ENCODE measurements around the gene CEBPZ.

Gene CEBPZ

GRCh38 chr2:37231241-37232130 lies at the start of gene CEBPZ, which contains the start of gene NDUFAF7:
CEBPZ (minus strand) TSS chr2:37231596; CDS start chr2:37231567, 29 bp downstream.
NDUFAF7 (plus strand) TSS chr2:37231658; CDS start chr2:37231706, 48 bp downstream.
- H3K9me3 ChIP-seq (ENCODE audit: control insufficient read depth, low read length) = no peaks in the 10 kb centered on the region
- peak within 1 kb of the TSS; percentile 94 for H3K4me3 ChIP-seq (ENCODE audit: low read length)
- DNase-seq (ENCODE audit: low read depth) = peak; percentile 98
- H3K9ac ChIP-seq (ENCODE audit: low read length) = peak within 1 kb of the TSS; percentile 97
- H3K36me3 ChIP-seq (ENCODE audit: control insufficient read depth, insufficient read depth, low read length, severe bottlenecking) = peaks cover 22% of the 10 kb centered on the region
- no peaks in the 10 kb centered on the region for H3K27me3 ChIP-seq (replicated peaks; ENCODE audit: control insufficient read depth, insufficient read depth, low read length)
- peaks cover 26% of the 10 kb centered on the region for H3K4me1 ChIP-seq (ENCODE audit: control insufficient read depth, insufficient read depth, low read length)

GRCh38 chr2:37276291-37276690 lies 44.9 kb upstream of the CEBPZ start:
- H3K4me3 ChIP-seq (ENCODE audit: low read length) = no peak overlapping the region
- no peaks in the 10 kb centered on the region for H3K9me3 ChIP-seq (ENCODE audit: control insufficient read depth, low read length)
- peaks cover 11% of the 10 kb centered on the region for H3K4me1 ChIP-seq (ENCODE audit: control insufficient read depth, insufficient read depth, low read length)
- H3K27me3 ChIP-seq (replicated peaks; ENCODE audit: control insufficient read depth, insufficient read depth, low read length) = no peaks in the 10 kb centered on the region
- H3K9ac ChIP-seq (ENCODE audit: low read length) = no peak overlapping the region
- DNase-seq (ENCODE audit: low read depth) = no peak
- H3K36me3 ChIP-seq (ENCODE audit: control insufficient read depth, insufficient read depth, low read length, severe bottlenecking) = peaks cover 77% of the 10 kb centered on the region

GRCh38 chr2:37274359-37274965 lies 43.1 kb upstream of the CEBPZ start:
- Histone ChIP-seq H3K27me3 (replicated peaks; ENCODE audit: control insufficient read depth, insufficient read depth, low read length) (no peaks in the 10 kb centered on the region), H3K4me1 (ENCODE audit: control insufficient read depth, insufficient read depth, low read length) (peaks cover 11% of the 10 kb centered on the region), H3K9ac (ENCODE audit: low read length) (no peak overlapping the region), H3K9me3 (ENCODE audit: control insufficient read depth, low read length) (no peaks in the 10 kb centered on the region), H3K4me3 (ENCODE audit: low read length) (no peak overlapping the region), H3K36me3 (ENCODE audit: control insufficient read depth, insufficient read depth, low read length, severe bottlenecking) (peaks cover 79% of the 10 kb centered on the region)
- peak; percentile 70 for DNase-seq (ENCODE audit: low read depth)

GRCh38 chr2:37271376-37272067 lies 40.1 kb upstream of the CEBPZ start:
- Histone ChIP-seq H3K4me3 (ENCODE audit: low read length) (no peak overlapping the region), H3K27me3 (replicated peaks; ENCODE audit: control insufficient read depth, insufficient read depth, low read length) (no peaks in the 10 kb centered on the region), H3K36me3 (ENCODE audit: control insufficient read depth, insufficient read depth, low read length, severe bottlenecking) (peaks cover 88% of the 10 kb centered on the region), H3K9ac (ENCODE audit: low read length) (no peak overlapping the region), H3K4me1 (ENCODE audit: control insufficient read depth, insufficient read depth, low read length) (peaks cover 11% of the 10 kb centered on the region), H3K9me3 (ENCODE audit: control insufficient read depth, low read length) (no peaks in the 10 kb centered on the region)
- DNase-seq (ENCODE audit: low read depth) = no peak

DNA sequence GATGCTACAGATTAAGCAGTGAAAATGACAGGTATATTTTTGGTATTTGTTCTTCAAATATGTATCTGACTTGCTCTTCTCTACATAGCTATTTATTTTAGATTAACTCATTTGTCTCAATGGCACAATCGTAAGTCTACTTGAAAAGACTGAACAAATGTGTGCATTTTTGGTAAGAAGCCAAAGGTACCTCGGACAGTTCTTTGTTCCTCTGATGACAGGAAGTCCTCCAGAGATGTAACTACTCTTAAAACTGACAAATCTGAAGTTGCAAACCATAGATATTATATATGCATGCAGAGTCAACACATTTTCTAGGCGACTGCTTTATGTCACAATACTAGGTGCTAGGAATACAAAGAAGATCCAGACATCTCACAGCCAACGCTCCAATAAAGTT lies 36.7 kb upstream of the CEBPZ start:
- no peak for DNase-seq (ENCODE audit: low read depth)
- Histone ChIP-seq H3K4me1 (ENCODE audit: control insufficient read depth, insufficient read depth, low read length) (no peaks in the 10 kb centered on the region), H3K9ac (ENCODE audit: low read length) (no peak overlapping the region), H3K36me3 (ENCODE audit: control insufficient read depth, insufficient read depth, low read length, severe bottlenecking) (peaks cover 93% of the 10 kb centered on the region), H3K4me3 (ENCODE audit: low read length) (no peak overlapping the region), H3K9me3 (ENCODE audit: control insufficient read depth, low read length) (no peaks in the 10 kb centered on the region), H3K27me3 (replicated peaks; ENCODE audit: control insufficient read depth, insufficient read depth, low read length) (no peaks in the 10 kb centered on the region)

DNA sequence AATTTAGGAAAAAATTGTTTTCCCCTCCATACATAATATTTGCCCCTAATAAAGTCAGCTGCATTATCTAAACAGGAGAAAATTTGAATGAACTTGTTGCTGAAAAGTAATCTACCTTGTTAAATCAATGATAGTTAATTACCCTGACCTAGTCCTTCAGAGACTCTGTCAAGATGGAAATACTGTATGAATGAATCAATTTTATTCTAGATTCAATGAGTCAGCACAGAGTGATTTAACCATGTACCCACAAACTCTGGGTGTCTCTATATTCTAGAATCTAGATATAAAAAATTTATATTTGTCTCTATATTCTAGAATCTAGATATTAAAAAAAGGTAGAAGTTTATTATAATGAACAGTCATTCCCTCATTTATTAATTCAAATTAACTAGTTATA lies 36.3 kb upstream of the CEBPZ start:
- DNase-seq (ENCODE audit: low read depth) = no peak
- H3K36me3 ChIP-seq (ENCODE audit: control insufficient read depth, insufficient read depth, low read length, severe bottlenecking) = peaks cover 92% of the 10 kb centered on the region
- H3K4me1 ChIP-seq (ENCODE audit: control insufficient read depth, insufficient read depth, low read length) = no peaks in the 10 kb centered on the region
- no peaks in the 10 kb centered on the region for H3K27me3 ChIP-seq (replicated peaks; ENCODE audit: control insufficient read depth, insufficient read depth, low read length)
- H3K9ac ChIP-seq (ENCODE audit: low read length) = no peak overlapping the region
- H3K9me3 ChIP-seq (ENCODE audit: control insufficient read depth, low read length) = no peaks in the 10 kb centered on the region
- no peak overlapping the region for H3K4me3 ChIP-seq (ENCODE audit: low read length)

- Histone ChIP-seq H3K36me3 (ENCODE audit: control insufficient read depth, insufficient read depth, low read length, severe bottlenecking) (peaks cover 77% of the 10 kb centered on the region), H3K4me1 (ENCODE audit: control insufficient read depth, insufficient read depth, low read length) (no peaks in the 10 kb centered on the region), H3K4me3 (ENCODE audit: low read length) (no peak overlapping the region), H3K27me3 (replicated peaks; ENCODE audit: control insufficient read depth, insufficient read depth, low read length) (no peaks in the 10 kb centered on the region), H3K9ac (ENCODE audit: low read length) (no peak overlapping the region), H3K9me3 (ENCODE audit: control insufficient read depth, low read length) (no peaks in the 10 kb centered on the region)
- no peak for DNase-seq (ENCODE audit: low read depth)
These were observed 32.4 kb upstream of the CEBPZ start for GRCh38 chr2:37263839-37264238.

DNA sequence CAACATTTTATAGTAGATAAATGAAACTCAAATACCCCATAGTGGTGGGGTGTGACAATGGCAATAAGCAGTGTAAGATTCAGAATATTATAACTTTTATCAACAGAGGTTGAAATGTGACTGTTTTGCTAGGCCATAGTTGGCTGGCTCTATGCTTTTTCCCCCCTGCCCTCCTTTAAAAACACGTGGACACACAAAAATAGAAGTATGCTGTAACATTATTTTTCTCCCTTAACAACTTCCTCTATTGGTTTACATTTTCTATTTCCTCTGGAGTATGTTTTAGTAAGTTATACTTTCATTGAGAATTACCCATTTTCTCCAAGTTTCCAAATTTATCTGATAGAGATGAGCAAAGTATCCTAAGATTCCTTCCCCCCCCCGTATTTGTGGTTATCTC lies 31.1 kb upstream of the CEBPZ start:
- no peak overlapping the region for H3K4me3 ChIP-seq (ENCODE audit: low read length)
- H3K27me3 ChIP-seq (replicated peaks; ENCODE audit: control insufficient read depth, insufficient read depth, low read length) = no peaks in the 10 kb centered on the region
- no peak for DNase-seq (ENCODE audit: low read depth)
- no peaks in the 10 kb centered on the region for H3K4me1 ChIP-seq (ENCODE audit: control insufficient read depth, insufficient read depth, low read length)
- peaks cover 77% of the 10 kb centered on the region for H3K36me3 ChIP-seq (ENCODE audit: control insufficient read depth, insufficient read depth, low read length, severe bottlenecking)
- H3K9me3 ChIP-seq (ENCODE audit: control insufficient read depth, low read length) = no peaks in the 10 kb centered on the region
- no peak overlapping the region for H3K9ac ChIP-seq (ENCODE audit: low read length)

- Histone ChIP-seq H3K9me3 (ENCODE audit: control insufficient read depth, low read length) (no peaks in the 10 kb centered on the region), H3K9ac (ENCODE audit: low read length) (no peak overlapping the region), H3K4me1 (ENCODE audit: control insufficient read depth, insufficient read depth, low read length) (no peaks in the 10 kb centered on the region), H3K4me3 (ENCODE audit: low read length) (no peak overlapping the region), H3K27me3 (replicated peaks; ENCODE audit: control insufficient read depth, insufficient read depth, low read length) (no peaks in the 10 kb centered on the region), H3K36me3 (ENCODE audit: control insufficient read depth, insufficient read depth, low read length, severe bottlenecking) (peaks cover 99% of the 10 kb centered on the region)
- DNase-seq (ENCODE audit: low read depth) = no peak
These were observed 19.7 kb upstream of the CEBPZ start for GRCh38 chr2:37250869-37251740.

GRCh38 chr2:37246205-37246604 lies 14.8 kb upstream of the CEBPZ start:
- peaks cover 97% of the 10 kb centered on the region for H3K36me3 ChIP-seq (ENCODE audit: control insufficient read depth, insufficient read depth, low read length, severe bottlenecking)

More at GRCh38 chr2:37246205-37246604, 14.8 kb upstream of the CEBPZ start:
- H3K9me3 ChIP-seq (ENCODE audit: control insufficient read depth, low read length) = no peaks in the 10 kb centered on the region
- no peak for DNase-seq (ENCODE audit: low read depth)
- no peaks in the 10 kb centered on the region for H3K27me3 ChIP-seq (replicated peaks; ENCODE audit: control insufficient read depth, insufficient read depth, low read length)
- H3K4me3 ChIP-seq (ENCODE audit: low read length) = no peak overlapping the region
- H3K9ac ChIP-seq (ENCODE audit: low read length) = no peak overlapping the region
- H3K4me1 ChIP-seq (ENCODE audit: control insufficient read depth, insufficient read depth, low read length) = no peaks in the 10 kb centered on the region

Measured in adipocyte (in vitro differentiated cells).